ENCODE data around the gene HOXC12.

HOXC12 gene

DNA sequence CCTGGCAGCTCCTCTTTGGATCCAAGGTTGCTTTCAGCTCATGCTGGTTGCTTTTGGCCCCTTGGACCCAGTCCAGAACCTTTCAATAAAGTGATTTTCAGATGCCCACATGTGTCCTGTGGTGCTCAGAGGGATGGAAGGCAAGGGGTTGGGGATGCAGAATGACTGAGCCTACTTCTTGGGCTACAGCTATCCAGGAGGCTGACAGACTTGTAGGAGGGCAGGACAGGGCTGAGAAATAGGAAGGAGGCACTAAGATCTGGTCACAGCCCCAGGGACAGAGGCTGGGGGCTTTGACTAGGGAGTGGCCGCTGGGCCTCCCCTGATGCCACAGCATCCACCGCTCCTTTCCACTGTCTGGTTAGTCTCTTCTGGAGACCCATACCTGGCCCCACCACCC is 17.0 kb downstream of the HOXC12 start:
- H3K27ac ChIP-seq, result no peak overlapping the region
- no peak for TF ChIP-seq ZFX (IDR thresholded peaks at IDR 0.05)
- no peak for TF ChIP-seq CTCF (conservative IDR thresholded peaks at IDR 0.05)

GRCh38 chr12:53972152-53972702 is 17.5 kb downstream of the HOXC12 start:
- no peak overlapping the region for H3K27ac ChIP-seq
- TF ChIP-seq ZFX (IDR thresholded peaks at IDR 0.05) (no peak), CTCF (conservative IDR thresholded peaks at IDR 0.05) (no peak)

DNA sequence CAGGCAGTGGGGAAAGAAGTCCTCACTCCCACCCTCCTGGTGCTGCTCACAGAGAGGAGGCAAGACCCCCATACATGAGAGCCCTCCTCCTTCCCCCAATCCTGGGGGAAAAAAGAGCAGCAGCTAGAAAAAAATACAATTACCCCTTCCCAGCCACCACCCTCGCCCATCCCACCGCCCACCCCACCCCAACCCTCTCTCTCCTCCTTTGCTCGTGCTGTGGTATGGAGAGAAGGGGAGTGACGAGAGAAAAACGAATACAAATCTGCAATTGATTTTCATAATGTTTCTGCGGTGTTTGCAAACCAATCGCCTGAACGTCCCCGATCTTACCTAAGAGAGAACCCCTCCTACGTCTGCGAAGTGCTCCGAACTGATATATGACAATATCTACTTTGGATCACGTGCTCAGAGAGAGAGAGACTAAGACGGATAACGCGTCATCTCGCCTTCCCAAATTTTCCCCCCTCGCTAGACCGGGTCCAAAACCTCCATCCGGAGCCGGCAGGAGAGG is 18.1 kb downstream of the HOXC12 start, which contains the start of gene HOXC11:
Gene HOXC11, plus strand, starts transcription at position 405 of the 514 bp plus-strand sequence. CDS start 116 bp downstream, outside the sequence.
- no peak for TF ChIP-seq CTCF (conservative IDR thresholded peaks at IDR 0.05)
- TF ChIP-seq ZFX (IDR thresholded peaks at IDR 0.05), result no peak
- no peak within 1 kb of the TSS for H3K27ac ChIP-seq

DNA sequence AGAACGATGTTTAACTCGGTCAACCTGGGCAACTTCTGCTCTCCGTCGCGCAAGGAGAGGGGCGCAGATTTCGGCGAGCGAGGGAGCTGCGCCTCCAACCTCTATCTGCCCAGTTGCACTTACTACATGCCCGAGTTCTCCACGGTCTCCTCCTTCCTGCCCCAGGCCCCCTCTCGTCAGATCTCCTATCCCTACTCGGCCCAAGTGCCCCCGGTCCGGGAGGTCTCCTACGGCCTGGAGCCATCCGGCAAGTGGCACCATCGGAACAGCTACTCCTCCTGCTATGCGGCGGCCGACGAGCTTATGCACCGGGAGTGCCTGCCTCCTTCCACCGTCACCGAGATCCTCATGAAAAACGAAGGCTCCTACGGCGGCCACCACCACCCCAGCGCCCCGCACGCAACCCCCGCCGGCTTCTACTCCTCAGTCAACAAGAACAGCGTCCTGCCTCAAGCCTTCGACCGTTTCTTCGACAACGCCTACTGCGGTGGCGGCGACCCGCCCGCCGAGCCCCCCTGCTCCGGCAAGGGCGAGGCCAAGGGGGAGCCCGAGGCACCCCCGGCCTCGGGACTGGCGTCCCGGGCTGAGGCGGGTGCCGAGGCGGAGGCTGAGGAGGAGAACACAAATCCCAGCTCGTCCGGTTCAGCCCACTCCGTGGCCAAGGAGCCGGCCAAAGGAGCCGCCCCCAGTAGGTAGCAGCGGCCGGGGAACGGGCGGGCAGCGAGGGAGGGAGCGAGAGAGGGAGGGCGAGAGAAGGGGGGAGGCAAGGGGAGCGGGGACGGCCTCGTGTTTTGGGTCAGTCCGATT is 18.7 kb downstream of the HOXC12 start:
- H3K27ac ChIP-seq, result no peak overlapping the region
- TF ChIP-seq CTCF (conservative IDR thresholded peaks at IDR 0.05) (no peak), ZFX (IDR thresholded peaks at IDR 0.05) (no peak)

- H3K27ac ChIP-seq, result no peak within 1 kb of the TSS
- no peak for TF ChIP-seq CTCF (conservative IDR thresholded peaks at IDR 0.05)
- no peak for TF ChIP-seq ZFX (IDR thresholded peaks at IDR 0.05)
These were observed 19.7 kb downstream of the HOXC12 start, which contains the start of gene HOTAIR for GRCh38 chr12:53974084-53975063. Gene HOTAIR (minus strand): TSS chr12:53974954.

GRCh38 chr12:53975064-53975471 is 20.4 kb downstream of the HOXC12 start:
- TF ChIP-seq ZFX (IDR thresholded peaks at IDR 0.05) (no peak), CTCF (conservative IDR thresholded peaks at IDR 0.05) (no peak)
- H3K27ac ChIP-seq, result no peak overlapping the region
